ENCODE results near the gene RAD9A.
A peak's percentile ranks its signal among the peaks of the same experiment; 100 is the strongest.

- no peak for TF ChIP-seq ZNF8 (CRISPR knock-in tag; IDR thresholded peaks at IDR 0.05)
- no peak for TF ChIP-seq TOX (CRISPR knock-in tag; IDR thresholded peaks at IDR 0.05; ENCODE audit: borderline replicate concordance)
- TF ChIP-seq POU6F1 (CRISPR knock-in tag; IDR thresholded peaks at IDR 0.05; ENCODE audit: borderline replicate concordance, low read depth): no peak
- TF ChIP-seq ZFP30 (CRISPR knock-in tag; IDR thresholded peaks at IDR 0.05): no peak
- no peak for TF ChIP-seq PPARA (CRISPR knock-in tag; IDR thresholded peaks at IDR 0.05; ENCODE audit: borderline replicate concordance)
- no peak for TF ChIP-seq ZNF70 (CRISPR knock-in tag; IDR thresholded peaks at IDR 0.05)
- no peak for TF ChIP-seq TCF4 (CRISPR knock-in tag; IDR thresholded peaks at IDR 0.05; ENCODE audit: borderline replicate concordance)
- no peak for TF ChIP-seq ZC3H10 (CRISPR knock-in tag; IDR thresholded peaks at IDR 0.05)
- TF ChIP-seq PATZ1 (CRISPR knock-in tag; IDR thresholded peaks at IDR 0.05; ENCODE audit: borderline replicate concordance): no peak
- TF ChIP-seq GLIS3 (CRISPR knock-in tag; IDR thresholded peaks at IDR 0.05): no peak; the same call in 1 of the 2 replicates
- TF ChIP-seq RARB (CRISPR knock-in tag; IDR thresholded peaks at IDR 0.05): no peak
- TF ChIP-seq ZFP3 (CRISPR knock-in tag; IDR thresholded peaks at IDR 0.05): 0 out of 2 replicates have a peak, but pooled peaks have one; percentile 60
- no peak for TF ChIP-seq ISL1 (CRISPR knock-in tag; IDR thresholded peaks at IDR 0.05)
- TF ChIP-seq CREB5 (CRISPR knock-in tag; IDR thresholded peaks at IDR 0.05; ENCODE audit: low read depth): no peak
These were observed at the start of gene RAD9A for GRCh38 chr11:67391304-67392182.
